Smooth muscle cell of the brain vasculature (primary cell): ENCODE data around the gene EPDR1.

Source experiments
- DNase-seq: peaks from one replicate; pipeline ENCODE4 v3.0.0-alpha.2; 2012; ENCODE audit warnings: low read depth, low spot score

The EPDR1 gene

DNA sequence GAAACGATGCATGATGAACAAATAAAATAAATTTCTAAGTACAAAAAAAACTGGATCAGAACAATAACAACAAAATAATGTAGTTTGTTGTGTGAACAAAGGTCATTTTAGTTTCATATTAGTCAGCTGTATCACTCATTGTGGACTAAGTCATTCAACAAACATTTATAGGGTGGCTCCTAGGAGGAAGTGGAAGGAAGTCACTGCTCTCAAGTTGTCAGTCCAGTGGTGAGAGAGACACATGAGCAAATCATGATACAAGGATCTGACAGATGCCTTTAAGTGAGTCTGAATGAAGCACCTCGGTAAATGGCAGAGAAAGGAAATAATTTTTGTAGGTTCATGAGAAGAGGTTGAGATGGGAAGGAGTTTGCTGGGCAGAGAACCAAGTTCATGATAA lies 56.8 kb downstream of the EPDR1 start:
- DNase-seq = no peak

DNA sequence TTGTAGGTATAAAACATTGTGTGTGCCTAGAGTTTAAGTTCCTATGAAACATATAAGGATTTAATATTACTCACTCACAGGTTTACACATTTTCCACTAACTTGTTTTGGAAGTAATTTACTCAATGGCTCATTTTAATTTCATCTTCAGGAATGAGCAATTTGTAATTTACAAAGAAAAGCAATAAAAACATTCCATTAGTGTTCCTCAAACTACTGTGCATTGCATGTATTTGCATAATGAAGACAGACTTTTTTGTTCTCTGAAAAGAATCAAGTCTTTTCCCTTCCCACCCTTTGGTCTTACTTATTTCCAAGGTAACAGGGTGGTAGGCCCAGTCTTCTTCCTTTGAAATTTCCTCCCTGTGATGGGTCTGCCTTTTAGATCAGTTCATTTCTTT lies 61.2 kb downstream of the EPDR1 start:
- DNase-seq = no peak

DNA sequence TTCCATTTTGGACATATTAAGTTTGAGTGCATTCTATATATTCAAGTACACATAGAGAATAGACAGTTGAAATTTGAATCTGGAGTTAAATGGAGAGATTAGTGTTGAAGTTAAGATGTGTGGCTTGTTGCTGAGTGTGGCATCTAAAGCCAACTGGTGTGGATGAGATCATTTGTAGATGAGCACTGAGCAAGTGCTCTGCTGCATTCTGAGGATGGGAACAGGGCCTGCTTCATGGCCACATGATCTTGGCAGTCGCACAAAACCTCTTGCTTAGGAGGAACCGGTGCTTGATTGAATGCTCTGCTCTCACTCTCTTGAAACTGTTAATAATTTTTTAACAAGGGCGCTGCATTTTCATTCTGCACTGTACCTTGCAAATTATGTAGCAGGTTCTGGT lies 62.0 kb downstream of the EPDR1 start:
- no peak for DNase-seq

DNA sequence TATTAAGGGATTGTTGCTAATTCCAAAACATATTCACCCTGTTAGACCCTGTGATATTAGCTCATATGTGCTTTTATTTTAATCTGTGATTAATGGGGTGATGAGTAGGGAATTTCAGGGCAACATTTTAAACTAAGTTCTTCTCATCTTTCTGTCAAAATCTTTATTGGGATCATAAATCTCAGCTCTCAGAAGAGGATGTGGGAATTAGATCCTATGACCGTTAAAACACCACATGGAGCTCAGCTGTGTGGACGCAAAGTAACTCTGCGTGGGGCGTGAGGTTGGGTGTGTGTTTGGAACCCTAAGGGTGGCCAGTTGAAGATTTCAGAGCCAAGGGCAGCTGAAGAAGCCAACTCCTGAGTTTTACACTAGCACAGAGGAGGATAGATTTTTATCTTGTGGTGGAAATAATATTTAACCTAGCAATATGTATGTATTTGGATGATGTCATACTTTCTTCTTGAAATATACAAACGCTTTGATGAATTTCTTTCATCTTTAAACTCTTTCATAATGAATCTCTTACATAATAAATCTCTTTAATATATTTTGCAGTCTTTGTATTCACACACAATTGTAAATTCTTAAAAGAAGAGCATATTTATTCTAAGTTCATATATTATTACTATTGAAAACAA lies 64.4 kb downstream of the EPDR1 start:
- no peak for DNase-seq

DNA sequence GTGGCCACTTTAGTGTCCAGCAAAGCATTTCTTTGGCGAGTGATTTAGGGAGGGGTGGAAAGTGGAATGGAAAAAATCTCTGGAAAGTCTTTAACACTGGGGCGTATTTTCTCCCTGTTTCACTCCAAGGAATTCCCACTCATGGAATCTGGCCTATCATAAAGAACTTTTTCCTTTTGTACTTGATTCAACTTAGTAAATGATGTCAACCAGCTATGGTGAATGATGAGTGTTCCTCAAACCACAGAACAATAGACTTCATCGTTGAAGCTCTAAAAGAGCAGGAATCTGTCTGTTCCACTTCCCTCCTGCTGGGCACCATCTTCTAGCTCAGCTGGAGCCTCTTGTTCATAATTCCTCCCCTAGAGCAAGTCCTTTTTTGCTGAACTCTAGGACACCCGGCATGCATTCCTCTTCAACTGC lies 66.5 kb downstream of the EPDR1 start:
- peak; percentile 68 for DNase-seq

DNA sequence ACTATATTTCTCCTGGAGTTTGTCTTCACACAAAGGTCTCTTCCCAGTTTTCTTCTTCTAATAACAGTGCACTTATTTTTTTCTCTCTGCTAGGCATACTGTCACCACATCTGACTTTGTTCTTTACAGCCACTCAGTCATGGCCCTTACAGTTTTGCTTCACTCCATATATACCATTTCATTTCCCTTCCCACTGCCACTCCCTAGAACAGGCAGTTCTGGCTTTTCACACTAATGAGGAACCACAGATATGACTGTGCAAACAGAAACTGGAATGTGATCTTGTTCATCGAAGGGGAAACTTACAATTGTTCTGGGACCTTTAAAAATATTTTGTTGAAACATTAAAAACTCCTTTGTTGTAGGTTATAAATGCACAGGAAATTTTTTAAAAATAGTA lies 67.3 kb downstream of the EPDR1 start:
- DNase-seq = no peak

DNA sequence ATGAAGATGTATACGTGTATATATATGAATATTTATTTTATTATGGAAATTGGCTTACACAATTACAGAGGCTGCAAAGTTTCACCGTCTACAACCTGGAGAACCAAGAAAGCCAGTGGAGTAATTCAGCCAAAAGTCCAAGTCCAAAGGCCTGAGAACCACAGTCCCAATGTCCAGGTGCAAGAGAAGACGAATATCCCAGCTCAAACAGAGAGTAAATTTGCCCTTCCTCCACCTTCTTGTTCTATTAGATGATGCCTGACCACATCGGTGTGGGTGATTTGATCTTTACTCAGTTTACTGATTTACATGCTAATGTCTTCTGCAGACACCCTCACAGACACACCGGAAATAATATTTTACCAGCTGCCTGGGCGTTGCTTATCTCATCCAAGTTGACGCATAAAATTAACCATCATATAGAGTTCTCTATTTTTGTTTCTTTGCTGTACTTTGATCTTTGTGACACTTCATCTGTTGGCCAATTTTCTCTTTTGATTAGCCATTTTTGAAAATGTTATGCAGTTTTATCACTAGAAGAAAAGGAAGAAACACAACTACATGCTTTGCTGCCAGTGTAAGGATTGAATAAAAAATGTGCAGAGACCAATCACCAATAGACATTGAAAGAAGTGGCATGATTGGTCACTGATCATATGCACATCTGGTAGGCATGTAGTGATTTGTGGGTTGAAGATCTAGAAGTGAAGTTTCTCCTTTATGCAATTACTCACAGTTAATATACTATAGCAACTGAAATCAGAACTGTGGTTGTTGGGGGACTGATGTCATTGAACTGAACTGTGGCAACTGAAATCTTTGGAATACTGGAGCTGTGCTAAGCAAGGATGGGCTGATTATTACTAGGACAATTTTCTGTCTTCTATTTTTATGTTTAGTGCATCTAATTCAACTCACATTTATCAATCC lies 68.5 kb downstream of the EPDR1 start:
- no peak for DNase-seq

DNA sequence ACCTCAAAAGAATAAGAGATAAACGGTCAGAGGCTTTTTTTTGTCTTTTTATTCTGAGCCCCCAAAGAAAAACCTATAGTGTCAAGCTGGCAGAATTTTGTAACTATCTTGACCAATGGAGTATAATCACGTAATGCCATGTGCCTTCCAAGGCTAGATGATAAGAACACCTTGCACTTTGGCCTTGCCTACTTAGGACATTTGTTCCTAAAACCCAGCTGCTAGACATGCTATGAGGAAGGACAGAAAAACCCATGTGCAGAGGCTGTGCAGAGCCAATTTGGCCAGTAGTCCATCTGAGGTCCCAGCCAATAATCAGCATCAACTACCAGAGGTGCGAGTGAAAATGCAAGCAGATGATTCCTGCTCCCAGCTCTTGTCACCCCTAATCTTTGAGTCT lies 69.9 kb downstream of the EPDR1 start:
- no peak for DNase-seq

DNA sequence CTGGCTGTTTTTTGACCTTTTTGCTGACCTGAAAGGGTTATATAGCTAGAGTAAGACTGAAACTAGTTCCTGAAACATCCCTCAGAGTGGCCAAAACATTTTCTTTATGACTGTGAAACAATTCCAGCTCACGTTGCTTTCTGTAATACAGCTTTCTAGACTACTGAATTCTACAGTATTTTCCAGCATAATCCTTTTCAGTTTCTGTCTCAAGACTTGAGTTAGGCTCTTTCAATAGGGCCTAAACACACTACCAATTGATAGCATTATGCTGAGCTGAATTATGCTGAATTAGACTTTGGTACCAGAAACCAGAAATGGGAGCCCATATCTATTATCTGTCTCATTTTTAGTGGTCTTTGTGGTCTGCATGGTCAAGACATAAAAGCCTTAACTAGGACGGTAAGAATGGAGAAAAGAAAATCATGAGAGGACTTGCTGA lies 72.6 kb downstream of the EPDR1 start:
- no peak for DNase-seq

DNA sequence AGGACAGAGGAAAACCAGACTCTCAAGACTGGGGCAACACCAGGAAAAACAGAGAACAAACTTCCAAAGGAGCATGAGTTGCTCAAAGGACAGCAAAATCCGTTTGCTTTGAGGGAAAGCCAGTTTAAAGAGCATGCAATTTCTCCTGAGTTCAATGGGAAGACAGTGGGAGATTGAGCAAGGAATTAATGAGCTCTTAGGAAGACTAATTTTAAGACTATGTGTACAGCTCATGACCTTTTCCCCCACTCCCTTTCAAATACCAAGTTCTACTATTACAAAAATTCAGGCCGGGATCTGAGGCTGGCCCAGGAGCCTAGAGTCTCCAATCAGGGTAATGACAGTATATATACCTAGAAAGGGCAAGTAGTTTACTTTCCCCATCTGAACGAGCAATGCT lies 79.2 kb downstream of the EPDR1 start:
- no peak for DNase-seq

DNA sequence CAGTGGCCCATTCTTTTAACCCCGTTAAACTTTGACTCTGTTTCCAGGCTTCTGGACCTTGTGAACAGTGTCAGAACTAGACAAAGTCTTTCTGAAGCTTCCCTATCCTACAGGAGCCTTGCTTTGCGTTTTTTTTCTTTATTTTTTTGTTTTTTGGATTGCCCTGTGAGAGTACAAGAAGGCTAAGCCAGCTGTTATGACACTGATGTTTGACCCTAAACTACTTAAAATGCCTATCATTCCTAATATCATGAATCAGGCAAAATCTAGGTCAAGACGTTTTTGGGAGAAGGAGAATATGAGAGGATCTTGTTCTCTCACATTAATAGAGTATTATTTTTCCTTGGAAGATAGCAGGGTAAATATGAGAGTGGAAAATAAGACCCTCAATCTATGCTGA lies 79.8 kb downstream of the EPDR1 start:
- no peak for DNase-seq
